Cardiac muscle cell (in vitro differentiated cells and primary cell): ENCODE results near the gene TAC3. TPM values are rescaled to one million over a fixed set of nuclear protein-coding genes. Genes with fewer than 3 reads are reported as not detected.
A peak's percentile ranks its signal among the peaks of the same experiment; 100 is the strongest.
"Not testable (repeated sequence)": the region's sequence is repeated elsewhere in the genome, so short reads cannot be mapped to it uniquely, and the experiment has no call there.

Experiments
- DNase-seq, 2 donors: peaks; one replicate each; pipeline versions ENCODE4 v3.0.0 to v3.0.0-alpha.2; 2010 to 2017; ENCODE audit warnings: low read depth in 1 of 2, low spot score in 1 of 2
- H3K27ac ChIP-seq: fragments of 200-600 bp; sonication (generic); 2 replicates; pipeline ENCODE4 v1.5.1; 2016
- H3K27me3 ChIP-seq: fragments of 200-600 bp; sonication (generic); 2 replicates; pipeline ENCODE4 v1.6.0; 2016; ENCODE audit warnings: control low read depth
- H3K36me3 ChIP-seq: fragments of 200-600 bp; sonication (generic); 2 replicates; pipeline ENCODE4 v1.5.1; 2016; ENCODE audit warnings: control low read depth
- H3K4me1 ChIP-seq: fragments of 200-600 bp; sonication (generic); 2 replicates; pipeline ENCODE4 v1.8.1; 2017; ENCODE audit warnings: low read depth, mild to moderate bottlenecking, mixed run types
- H3K4me3 ChIP-seq: fragments of 200-600 bp; sonication (generic); 2 replicates; pipeline ENCODE4 v1.5.1; 2016; ENCODE audit warnings: mild to moderate bottlenecking
- H3K9me3 ChIP-seq: fragments of 200-600 bp; sonication (generic); 2 replicates; pipeline ENCODE4 v1.5.1; 2017; ENCODE audit warnings: low read depth, mild to moderate bottlenecking, control low read depth
- polyA plus RNA-seq: library from polyadenylated mRNA; unstranded; fragments of >200 nt; fragmentation: Nextera tagmentation; extraction: Ambion mirVana; gene quantifications from 2 replicates; pipeline ENCODE4 v1.2.1, GENCODE V29; 2016
- total RNA-seq: library from RNA; depleted of rRNA; stranded (reverse); fragments of >200 nt; gene quantifications from 2 replicates; pipeline ENCODE4 v1.2.3, GENCODE V29; 2016
- TF ChIP-seq, protein P1 (sequence below): IDR thresholded peaks from 2 replicates; pipeline ENCODE4 v1.5.1; 2012; ENCODE audit warnings: low read depth, mild to moderate bottlenecking, low read length

Gene TAC3
- total RNA-seq: 1.4 and 3.5 TPM in 2 replicates
- 5.7 and 9.9 TPM in 2 replicates for polyA plus RNA-seq

DNA sequence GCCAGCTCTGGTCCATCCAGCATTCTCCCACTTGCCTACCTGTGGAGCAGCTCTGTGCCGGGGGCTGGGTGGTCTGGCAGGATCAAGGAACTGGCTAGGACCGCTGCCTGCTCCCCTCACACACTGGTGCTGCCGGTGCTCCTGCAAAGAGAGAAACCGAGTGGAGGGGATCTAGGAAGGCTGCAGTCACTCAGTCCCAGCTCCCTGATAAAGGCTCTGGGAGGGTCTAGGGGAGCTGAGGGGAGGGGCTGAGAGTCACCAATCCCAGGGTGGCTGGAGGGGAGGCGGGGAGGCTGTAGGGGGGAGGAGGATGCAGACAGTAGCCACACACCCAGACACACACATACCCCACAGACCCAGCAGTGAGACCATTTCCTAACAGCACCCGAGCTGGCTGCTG is at the start of gene TAC3:
TSS of gene TAC3 (minus strand) at position 182 of the 400 bp plus-strand sequence. CDS start 732 bp downstream, outside the sequence.
- peak in 1 of 2 donors; percentile 48 for DNase-seq
- Histone ChIP-seq H3K4me3 (no peak within 1 kb of the TSS), H3K27ac (no peak within 1 kb of the TSS), H3K9me3 (no peaks in the 10 kb centered on the region), H3K4me1 (no peaks in the 10 kb centered on the region), H3K27me3 (no peaks in the 10 kb centered on the region), H3K36me3 (no peaks in the 10 kb centered on the region)
- TF ChIP-seq, protein P1, sequence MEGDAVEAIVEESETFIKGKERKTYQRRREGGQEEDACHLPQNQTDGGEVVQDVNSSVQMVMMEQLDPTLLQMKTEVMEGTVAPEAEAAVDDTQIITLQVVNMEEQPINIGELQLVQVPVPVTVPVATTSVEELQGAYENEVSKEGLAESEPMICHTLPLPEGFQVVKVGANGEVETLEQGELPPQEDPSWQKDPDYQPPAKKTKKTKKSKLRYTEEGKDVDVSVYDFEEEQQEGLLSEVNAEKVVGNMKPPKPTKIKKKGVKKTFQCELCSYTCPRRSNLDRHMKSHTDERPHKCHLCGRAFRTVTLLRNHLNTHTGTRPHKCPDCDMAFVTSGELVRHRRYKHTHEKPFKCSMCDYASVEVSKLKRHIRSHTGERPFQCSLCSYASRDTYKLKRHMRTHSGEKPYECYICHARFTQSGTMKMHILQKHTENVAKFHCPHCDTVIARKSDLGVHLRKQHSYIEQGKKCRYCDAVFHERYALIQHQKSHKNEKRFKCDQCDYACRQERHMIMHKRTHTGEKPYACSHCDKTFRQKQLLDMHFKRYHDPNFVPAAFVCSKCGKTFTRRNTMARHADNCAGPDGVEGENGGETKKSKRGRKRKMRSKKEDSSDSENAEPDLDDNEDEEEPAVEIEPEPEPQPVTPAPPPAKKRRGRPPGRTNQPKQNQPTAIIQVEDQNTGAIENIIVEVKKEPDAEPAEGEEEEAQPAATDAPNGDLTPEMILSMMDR: no peak

GRCh38 chr12:57063991-57064685 is 47.8 kb upstream of the TAC3 start:
- no peak for DNase-seq

DNA sequence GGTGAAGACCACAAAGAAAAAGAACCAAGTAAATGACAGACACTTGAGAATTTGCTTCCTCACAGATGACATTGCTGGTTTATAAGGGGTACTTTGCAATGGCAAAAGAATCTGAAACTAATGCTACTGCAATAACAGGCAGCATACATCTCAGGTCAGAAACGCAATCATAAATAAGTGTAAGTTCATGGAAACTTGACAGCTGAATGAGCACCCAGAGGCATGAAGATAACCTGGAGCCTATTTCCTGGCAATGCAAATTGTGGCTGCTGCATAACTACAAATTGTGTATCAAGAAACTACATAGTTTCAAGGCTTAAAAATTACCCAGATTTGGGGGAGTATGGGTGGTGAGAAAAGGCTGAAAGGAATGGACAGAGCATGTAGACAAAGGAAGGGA is 42.1 kb upstream of the TAC3 start:
- H3K27ac ChIP-seq: no peak overlapping the region
- TF ChIP-seq, protein P1: no peak
- no peaks in the 10 kb centered on the region for H3K27me3 ChIP-seq
- no peak for DNase-seq
- peaks cover 28% of the 10 kb centered on the region for H3K36me3 ChIP-seq
- no peak overlapping the region for H3K4me3 ChIP-seq
- H3K9me3 ChIP-seq: no peaks in the 10 kb centered on the region
- H3K4me1 ChIP-seq: no peaks in the 10 kb centered on the region

More at GRCh38 chr12:57063991-57064685, 47.8 kb upstream of the TAC3 start:
- Histone ChIP-seq H3K4me3 (no peak overlapping the region), H3K9me3 (no peaks in the 10 kb centered on the region), H3K4me1 (no peaks in the 10 kb centered on the region), H3K27me3 (no peaks in the 10 kb centered on the region), H3K36me3 (peaks cover 21% of the 10 kb centered on the region), H3K27ac (no peak overlapping the region)
- TF ChIP-seq, protein P1: no peak

DNA sequence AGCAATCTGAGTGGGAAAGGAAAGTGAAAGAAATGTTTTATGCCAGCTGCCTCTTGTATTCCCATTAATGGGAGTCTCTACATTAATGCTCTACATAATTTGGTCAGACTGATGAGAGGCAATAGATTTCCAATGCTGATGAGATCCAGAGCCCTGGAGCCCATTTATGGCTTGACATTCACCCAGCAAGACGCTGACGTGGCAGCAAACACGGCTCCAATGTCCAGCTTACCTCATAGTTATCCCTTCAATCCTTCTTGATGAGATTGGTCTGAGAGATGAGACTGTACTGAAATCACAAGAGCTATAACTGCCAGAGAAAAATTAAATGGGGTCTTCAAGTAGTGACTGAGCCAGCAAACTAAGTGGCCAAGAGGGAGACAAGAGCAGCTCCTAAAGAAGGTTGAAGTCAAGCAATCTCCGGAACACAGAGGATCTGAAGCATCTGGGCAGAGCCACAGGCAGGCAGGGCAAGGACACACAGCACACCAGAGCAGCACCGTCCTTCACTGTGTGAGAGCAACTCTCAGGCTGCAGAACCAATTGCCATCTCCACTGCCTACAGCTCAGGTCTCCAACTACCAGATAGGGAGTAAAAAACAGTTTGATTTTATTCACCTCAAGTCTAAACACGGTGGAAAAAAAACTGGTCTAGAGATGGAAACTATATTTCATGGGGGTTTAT is 40.9 kb upstream of the TAC3 start:
- no peak overlapping the region for H3K27ac ChIP-seq
- DNase-seq: no peak
- peaks cover 25% of the 10 kb centered on the region for H3K36me3 ChIP-seq

GRCh38 chr12:57055824-57056223 is 39.5 kb upstream of the TAC3 start:
- Histone ChIP-seq H3K4me3 (no peak overlapping the region), H3K27ac (no peak overlapping the region), H3K27me3 (no peaks in the 10 kb centered on the region), H3K36me3 (peaks cover 25% of the 10 kb centered on the region), H3K9me3 (no peaks in the 10 kb centered on the region), H3K4me1 (no peaks in the 10 kb centered on the region)
- DNase-seq: peak in 1 of 2 donors; percentile 10
- TF ChIP-seq, protein P1: no peak

More for the DNA sequence above, 40.9 kb upstream of the TAC3 start:
- Histone ChIP-seq H3K4me1 (no peaks in the 10 kb centered on the region), H3K4me3 (no peak overlapping the region), H3K27me3 (no peaks in the 10 kb centered on the region), H3K9me3 (no peaks in the 10 kb centered on the region)
- TF ChIP-seq, protein P1: no peak

DNA sequence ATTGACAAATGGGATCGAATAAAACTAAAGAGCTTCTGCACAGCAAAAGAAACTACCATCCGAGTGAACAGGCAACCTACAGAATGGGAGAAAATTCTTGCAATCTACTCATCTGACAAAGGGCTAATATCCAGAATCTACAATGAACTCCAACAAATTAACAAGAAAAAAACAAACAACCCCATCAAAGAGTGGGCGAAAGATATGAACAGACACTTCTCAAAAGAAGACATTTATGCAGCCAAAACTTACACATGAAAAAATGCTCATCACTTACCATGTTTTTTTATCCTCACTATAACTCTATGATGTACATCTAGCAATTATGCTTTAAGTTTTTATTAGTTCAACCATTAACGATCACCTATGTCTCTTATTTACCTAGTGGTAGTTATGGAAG is 37.6 kb upstream of the TAC3 start:
- H3K27me3 ChIP-seq, H3K4me3 ChIP-seq, H3K27ac ChIP-seq, H3K4me1 ChIP-seq, H3K9me3 ChIP-seq, DNase-seq: not testable (repeated sequence)
- H3K36me3 ChIP-seq: peaks cover 14% of the 10 kb centered on the region

DNA sequence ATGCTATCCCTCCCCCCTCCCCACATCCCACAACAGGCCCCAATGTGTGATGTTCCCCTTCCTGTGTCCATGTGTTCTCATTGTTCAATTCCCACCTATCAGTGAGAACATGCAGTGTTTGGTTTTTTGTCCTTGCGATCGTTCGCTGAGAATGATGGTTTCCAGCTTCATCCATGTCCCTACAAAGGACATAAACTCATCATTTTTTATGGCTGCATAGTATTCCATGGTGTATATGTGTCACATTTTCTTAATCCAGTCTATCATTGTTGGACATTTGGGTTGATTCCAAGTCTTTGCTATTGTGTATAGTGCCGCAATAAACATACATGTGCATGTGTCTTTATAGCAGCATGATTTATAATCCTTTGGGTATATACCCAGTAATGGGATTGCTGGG is 36.8 kb upstream of the TAC3 start:
- H3K27ac ChIP-seq, H3K4me3 ChIP-seq, H3K9me3 ChIP-seq, H3K27me3 ChIP-seq, DNase-seq, H3K36me3 ChIP-seq, H3K4me1 ChIP-seq: not testable (repeated sequence)
